ENCODE data around the gene SEC61A1.

SEC61A1 gene

DNA sequence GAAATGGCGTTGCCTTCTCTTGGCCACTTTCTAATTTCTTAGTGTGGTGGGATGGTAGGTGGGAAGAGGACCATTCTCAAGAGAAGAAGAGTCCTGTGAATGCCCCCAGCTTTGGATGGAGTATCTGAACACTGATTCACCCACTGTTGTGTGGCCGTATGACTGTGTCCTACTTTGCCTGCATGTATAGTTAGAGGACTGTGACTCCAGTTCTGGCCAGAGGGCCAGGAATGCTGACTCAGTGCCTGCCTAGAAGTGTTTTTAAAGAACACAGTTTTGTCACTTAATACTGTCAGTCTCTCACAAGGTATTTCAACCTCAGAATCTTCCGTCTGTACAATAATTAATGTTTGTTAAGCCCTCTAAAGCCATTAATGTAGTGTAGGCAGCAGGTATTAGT, 2.1 kb downstream of the SEC61A1 start:
- DNase-seq, result no peak

DNA sequence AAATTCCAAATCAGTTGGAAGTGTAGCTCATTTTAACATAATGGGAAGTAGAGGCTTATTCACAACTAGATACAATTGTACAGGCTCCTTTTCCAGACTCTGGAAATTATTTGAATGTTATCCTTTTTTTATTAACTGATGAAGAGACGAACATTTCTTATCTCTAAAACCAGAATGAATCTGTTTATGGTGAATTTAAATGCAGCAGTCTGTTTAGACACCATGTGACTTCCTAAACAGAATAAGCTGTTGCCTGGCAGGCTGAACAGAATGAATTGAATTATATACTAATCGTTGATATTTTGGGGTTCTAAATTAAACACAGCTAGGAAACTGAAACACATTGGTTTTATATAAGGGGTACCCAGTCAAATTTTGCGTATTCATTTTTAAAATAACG, 4.0 kb downstream of the SEC61A1 start:
- no peak for DNase-seq

GRCh38 chr3:128060473-128061381, 8.5 kb downstream of the SEC61A1 start:
- DNase-seq, result no peak

DNA sequence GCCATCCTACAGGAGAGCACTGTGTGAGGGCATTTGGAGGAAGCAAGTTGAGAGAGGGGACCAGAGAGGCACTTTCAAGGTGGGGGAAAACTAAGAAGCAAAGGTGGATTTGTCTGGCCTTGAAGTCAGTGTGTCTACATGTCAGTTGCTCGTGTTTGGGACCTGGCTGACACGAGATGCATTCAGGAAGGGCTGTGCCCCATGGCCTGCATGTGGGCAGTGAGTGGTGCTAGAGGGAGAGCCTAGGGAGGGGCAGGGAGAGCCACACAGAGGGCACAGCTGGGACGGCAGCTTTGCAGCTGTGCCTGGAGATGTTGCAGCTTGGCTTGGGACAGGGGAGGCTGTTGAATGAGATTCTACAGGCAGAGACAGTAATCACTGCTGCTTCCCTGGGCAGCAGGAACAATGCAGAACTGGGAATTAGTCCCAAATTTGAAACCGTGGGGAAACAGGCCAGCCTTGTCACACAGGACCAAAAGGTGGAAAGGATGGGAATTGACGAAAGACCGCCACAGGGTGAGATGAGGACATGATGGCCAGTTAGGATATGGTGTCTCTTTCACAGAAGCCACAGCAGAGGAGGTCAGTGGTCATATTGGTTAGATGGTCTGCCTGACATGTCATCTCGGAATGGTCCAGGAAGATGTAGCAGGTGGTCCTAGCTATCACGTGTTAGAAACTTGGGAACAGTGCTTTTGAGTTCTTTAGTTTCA, 10.0 kb downstream of the SEC61A1 start:
- no peak for DNase-seq

- no peak for DNase-seq
Observed at GRCh38 chr3:128063865-128064264, 11.6 kb downstream of the SEC61A1 start.

- no peak for DNase-seq
Observed at GRCh38 chr3:128064962-128065361, 12.7 kb downstream of the SEC61A1 start.

DNA sequence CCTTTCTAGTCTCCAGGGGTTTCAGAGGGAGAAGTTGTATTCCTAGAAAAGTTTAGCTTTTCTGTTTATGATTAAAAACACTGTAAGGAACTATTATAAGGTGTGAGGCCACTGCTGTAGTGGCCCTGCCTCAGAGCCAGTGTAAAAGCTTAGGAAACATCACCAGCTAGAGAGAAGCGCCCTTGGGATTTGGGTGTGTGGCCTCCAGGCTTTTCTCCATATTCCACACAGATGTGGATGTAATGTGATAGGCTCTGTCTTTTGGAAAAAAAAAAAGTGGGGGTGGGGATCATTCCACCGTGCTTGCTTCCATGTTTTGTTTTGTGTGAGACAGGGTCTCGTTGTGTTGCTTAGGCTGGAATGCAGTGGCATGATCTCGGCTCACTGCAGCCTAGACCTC, 13.9 kb downstream of the SEC61A1 start:
- DNase-seq, result no peak

DNA sequence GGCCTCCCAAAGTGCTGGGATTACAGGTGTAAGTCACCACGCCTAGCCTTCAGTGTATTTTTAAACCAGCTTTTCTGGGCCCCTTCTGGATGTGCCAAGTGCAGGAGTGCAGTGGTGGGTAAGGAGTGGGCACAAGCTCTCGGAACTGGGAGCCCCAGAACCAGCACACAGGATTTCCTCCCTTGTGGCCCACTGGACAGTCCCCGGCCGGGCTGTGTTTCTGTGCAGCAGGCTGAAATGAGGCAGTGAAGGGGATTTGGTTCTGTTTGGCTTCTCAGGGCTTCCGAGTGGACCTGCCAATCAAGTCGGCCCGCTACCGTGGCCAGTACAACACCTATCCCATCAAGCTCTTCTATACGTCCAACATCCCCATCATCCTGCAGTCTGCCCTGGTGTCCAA, 14.4 kb downstream of the SEC61A1 start:
- no peak for DNase-seq

DNA sequence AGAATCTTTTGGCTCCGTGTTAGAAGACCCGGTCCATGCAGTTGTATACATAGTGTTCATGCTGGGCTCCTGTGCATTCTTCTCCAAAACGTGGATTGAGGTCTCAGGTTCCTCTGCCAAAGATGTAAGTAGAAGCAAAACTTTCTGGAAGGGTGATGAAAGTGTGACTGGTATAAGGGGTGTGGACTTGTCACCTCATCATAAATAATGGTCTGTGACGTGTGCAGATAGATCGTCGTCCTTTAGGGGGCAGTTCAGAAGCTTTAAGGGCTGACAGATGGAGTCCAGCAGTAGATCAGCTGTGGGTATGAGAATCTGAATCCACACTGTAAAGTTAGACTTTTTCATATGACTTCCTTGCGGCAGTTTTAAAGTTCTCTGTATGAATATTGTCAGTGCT, 15.3 kb downstream of the SEC61A1 start:
- no peak for DNase-seq

- no peak for DNase-seq
Observed at GRCh38 chr3:128068156-128068620, 16.0 kb downstream of the SEC61A1 start.

DNA sequence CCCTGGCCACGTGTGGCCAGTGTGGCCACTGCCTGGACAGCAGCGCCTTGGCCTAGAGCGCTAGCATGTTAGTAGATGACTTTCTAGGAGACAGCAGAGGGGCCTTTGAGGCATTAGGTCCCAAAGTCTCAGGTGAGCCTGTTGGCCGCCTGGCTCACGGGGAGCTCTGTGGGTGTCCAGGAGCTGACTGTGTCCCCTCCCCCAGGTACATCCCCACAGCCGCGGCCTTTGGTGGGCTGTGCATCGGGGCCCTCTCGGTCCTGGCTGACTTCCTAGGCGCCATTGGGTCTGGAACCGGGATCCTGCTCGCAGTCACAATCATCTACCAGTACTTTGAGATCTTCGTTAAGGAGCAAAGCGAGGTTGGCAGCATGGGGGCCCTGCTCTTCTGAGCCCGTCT, 17.0 kb downstream of the SEC61A1 start:
- no peak for DNase-seq

GRCh38 chr3:128070898-128071591, 18.8 kb downstream of the SEC61A1 start:
- no peak for DNase-seq

DNA sequence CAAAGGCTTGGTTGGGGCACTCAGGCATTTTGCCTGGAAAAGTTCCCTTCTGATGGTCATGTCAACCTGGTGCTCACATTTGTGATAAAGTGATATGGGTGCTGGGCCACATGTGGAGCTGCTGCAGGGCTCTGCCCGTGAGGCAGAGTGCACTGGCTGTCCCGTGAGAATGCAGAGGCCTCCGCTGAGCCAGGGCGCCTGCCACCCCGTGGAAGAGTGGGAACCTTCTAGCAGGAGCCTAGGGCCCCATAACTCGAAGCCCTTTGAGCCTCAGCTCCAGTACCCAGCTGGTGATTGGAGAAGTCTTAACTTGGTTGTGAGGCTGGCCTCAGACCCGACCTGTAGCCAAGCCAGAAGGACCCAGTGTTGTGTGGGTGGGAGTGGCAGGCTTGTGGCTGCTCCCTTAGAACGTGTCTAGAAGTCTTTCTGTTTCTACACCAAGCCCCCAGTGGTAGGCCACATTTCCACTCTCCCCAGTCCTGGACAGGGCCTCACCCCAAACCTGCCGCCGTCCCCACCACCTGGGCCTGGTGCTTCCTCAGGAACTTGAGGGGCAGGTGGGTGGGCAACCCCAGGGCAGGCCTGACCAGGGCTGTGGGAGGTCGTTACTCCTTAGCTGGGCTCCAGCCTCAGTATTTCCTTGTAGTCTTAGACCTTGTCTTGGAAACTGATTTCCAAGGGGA, 19.7 kb downstream of the SEC61A1 start:
- DNase-seq, result no peak

DNA sequence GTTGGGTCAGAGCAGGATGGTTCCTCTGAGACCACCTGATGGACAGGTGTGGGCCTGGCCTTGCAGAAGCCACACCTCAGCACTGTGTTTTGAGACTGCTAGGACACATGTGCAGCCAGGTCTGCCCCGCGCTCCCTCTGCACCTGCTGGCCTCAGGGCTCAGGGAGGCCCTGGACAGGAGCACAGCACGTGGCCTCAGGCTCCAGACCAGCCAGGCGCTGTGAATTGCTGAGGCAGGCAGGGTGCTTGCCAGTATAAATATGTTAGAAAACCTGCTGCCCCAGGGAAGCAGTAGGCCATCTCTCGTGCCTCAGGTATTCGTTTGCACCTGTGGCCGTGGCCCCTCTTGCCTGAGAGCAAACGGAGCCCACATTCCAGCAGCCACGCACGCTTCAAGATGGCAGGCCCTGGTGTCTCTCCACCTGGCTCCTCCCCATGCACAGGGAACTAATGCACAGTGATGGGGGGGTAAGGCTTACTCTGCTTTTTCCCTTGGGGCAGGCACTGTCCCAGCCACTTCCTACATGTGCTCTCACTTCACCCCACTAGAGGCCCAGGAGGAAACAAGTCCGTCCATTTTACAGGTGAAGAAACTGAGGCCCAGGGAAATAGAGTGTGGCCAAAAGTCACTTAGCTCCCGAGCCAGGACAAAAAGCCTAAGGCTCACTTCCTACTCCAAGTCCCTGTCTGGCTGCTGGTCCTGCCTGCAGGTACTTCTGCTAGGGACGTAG, 20.4 kb downstream of the SEC61A1 start:
- no peak for DNase-seq

DNA sequence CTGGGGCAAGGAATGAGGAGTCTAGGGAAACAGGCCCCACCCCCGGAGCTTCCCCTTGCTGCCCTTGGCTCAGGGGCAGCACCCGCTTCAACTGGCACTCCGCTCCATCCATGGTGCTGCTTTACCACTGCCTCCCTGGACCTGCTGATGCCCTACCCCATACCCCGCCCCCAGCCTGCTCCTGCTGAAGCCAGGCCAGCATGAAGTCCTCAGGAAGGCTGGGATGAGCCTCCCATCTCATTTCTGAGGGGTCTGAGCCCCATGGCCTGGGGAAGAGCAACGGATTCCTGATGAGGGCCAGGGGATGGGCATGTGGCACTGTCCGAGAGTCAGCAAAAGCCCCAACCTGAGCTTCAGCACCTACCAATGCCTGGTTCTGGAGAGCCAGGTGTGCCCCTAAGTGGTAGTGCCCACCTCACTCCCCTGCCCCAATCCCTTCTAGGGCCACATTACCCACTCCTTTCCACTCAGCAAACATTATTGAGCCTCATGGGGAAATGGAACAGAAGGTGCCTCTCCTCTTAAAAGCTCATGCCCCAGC, 21.0 kb downstream of the SEC61A1 start:
- DNase-seq, result no peak

DNA sequence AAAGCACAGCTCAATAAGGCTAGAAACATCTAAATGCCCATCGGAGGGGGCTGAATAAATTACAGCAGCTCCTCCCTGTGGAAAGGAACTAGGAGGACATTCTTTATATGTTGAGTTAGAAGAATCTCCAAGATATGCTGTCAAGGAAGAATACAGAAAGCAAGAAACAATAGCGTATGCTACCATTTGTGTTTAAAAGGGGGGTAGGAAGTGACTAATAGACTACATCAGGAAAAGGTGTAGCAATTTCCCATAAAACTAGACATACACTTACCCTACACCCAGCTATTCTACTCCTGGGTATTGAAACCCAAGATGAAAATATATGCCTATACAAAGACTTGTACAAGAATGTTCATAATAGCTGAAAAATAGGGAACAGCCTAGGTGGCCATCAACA, 21.6 kb downstream of the SEC61A1 start:
- DNase-seq, result no peak

GRCh38 chr3:128074851-128075521, 22.7 kb downstream of the SEC61A1 start:
- no peak for DNase-seq

DNA sequence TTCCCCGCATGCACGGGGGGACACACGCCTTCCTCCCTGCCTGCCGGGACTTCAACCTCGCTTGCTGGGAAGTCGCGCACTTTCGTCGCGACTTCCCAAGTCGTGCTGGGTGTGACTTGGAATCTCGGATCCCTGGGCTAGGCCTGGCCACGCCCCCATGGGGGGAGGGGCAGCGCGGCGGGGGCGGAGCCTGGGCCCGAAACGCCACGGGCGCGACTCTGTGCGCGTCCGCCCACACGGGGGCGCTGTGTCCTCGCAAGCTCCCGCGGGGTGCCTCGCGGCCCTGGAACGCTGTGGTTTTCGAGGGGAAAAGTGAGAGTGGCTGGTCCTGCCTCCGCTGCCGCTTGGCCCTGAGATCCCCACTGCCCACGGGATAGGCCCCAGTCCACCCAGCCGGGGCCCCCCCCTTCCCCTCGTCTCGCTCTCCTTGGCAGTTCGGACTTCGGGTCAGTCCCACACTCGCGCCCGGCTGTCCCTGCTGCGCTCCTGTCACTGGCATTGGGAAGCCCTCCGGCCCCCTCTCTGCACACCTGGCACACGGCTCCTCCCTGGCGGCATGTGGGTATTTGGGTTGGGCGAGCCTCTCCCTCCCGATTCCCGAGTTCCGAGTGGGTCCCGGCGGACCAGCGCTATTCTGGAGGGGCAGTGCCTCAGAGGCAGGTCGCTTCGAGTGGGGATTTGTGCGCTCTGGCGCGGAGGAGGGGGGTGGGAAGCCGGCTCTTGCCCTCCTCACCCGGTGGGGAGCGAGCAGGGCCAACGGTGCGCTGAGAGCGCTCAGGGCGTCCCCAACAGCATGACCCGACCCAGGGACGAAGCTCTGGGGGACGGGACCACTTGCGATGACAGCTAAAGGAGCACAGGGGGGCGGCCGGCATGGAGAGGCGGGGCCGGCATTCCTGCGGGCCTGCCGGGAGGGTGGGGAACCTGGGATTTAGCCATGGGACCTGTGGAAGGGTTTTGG, 23.6 kb downstream of the SEC61A1 start:
- DNase-seq, result peak; percentile 95

DNA sequence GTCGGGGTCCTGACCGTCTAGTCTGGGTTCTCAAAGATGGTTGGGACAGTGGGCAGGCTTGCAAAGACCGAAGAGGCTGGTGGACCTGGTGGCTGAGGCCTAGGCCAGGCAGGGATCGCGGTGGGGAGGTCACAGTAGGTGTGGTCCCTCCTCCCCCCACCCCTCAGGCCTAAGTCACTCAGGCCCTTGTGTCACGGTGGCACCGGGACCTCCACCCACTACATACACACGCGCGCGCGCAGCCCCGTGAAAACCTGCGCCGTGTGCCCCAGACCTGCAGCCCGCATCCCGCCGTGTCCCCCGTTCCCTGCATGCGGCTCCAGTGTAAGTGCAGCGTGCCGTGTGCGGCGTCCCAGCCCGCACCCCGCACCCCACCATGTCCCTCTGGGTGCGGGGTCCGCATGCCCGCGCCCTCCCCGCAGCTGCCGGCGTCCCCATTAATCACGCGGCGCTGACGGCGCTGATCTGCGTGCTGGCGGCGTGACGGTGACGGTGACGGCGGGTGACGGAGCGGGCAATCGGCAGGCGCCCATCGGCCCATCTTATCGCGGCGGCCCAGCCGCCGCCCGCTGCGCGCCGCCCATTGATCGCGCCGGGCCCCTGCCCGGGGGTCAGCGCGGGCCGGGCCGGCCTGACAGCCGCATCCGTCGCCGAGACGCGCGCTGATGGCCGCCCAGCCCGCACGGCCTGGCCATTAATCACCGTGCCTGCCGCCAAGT, 24.4 kb downstream of the SEC61A1 start:
- peak; percentile 65 for DNase-seq

Measured in right kidney (tissue), 1 donor.